ENCODE data around the gene L3MBTL3. TPM values are rescaled to one million over a fixed set of nuclear protein-coding genes. Genes with fewer than 3 reads are reported as not detected.
"Not testable (repeated sequence)": the region's sequence is repeated elsewhere in the genome, so short reads cannot be mapped to it uniquely, and the experiment has no call there.

The L3MBTL3 gene
- total RNA-seq, 2 experiments from 2014 or later, result 35.5 to 39.7 TPM

GRCh38 chr6:130163266-130163665 is 144.9 kb downstream of the L3MBTL3 start:
- ATAC-seq (ENCODE audit: low read depth), result no peak
- Mint-ChIP-seq H3K9me3 (peaks cover 9% of the 10 kb centered on the region), H3K4me1 (peaks cover 3% of the 10 kb centered on the region), H3K4me3 (no peak overlapping the region), H3K36me3 (peaks cover 49% of the 10 kb centered on the region), H3K27me3 (no peaks in the 10 kb centered on the region), H3K27ac (no peak overlapping the region)
- DNase-seq, result no peak
- POLR2A ChIA-PET, result no interaction called here

GRCh38 chr6:130164251-130164650 is 145.9 kb downstream of the L3MBTL3 start:
- H3K4me3 Mint-ChIP-seq, result no peak overlapping the region
- no peak for ATAC-seq (ENCODE audit: low read depth)
- POLR2A ChIA-PET, result no interaction called here
- peaks cover 41% of the 10 kb centered on the region for H3K36me3 Mint-ChIP-seq
- peaks cover 3% of the 10 kb centered on the region for H3K4me1 Mint-ChIP-seq
- no peak for DNase-seq
- no peaks in the 10 kb centered on the region for H3K27me3 Mint-ChIP-seq
- H3K9me3 Mint-ChIP-seq, result peaks cover 4% of the 10 kb centered on the region
- H3K27ac Mint-ChIP-seq, result no peak overlapping the region

GRCh38 chr6:130167655-130168054 is 149.3 kb downstream of the L3MBTL3 start:
- H3K4me1 Mint-ChIP-seq, result peaks cover 1% of the 10 kb centered on the region
- peaks cover 38% of the 10 kb centered on the region for H3K36me3 Mint-ChIP-seq
- no peak for ATAC-seq (ENCODE audit: low read depth)
- no peak for DNase-seq
- no peaks in the 10 kb centered on the region for H3K27me3 Mint-ChIP-seq
- H3K9me3 Mint-ChIP-seq, result peaks cover 11% of the 10 kb centered on the region
- no peak overlapping the region for H3K27ac Mint-ChIP-seq
- POLR2A ChIA-PET, result no interaction called here
- H3K4me3 Mint-ChIP-seq, result no peak overlapping the region

- H3K4me1 Mint-ChIP-seq, POLR2A ChIA-PET: not testable (repeated sequence)
These were observed 151.8 kb downstream of the L3MBTL3 start for GRCh38 chr6:130170160-130170559.

GRCh38 chr6:130173377-130174004 is 155.1 kb downstream of the L3MBTL3 start:
- not testable (repeated sequence) for H3K4me3 Mint-ChIP-seq; ATAC-seq (ENCODE audit: low read depth); H3K27ac Mint-ChIP-seq; DNase-seq; H3K27me3 Mint-ChIP-seq; H3K4me1 Mint-ChIP-seq
- Mint-ChIP-seq H3K36me3 (peaks cover 39% of the 10 kb centered on the region), H3K9me3 (peaks cover 15% of the 10 kb centered on the region)
- POLR2A ChIA-PET, result interaction anchor here (1.1 kb wide), 1 partner anchor 10 kb away, joined by 3 read pairs; no protein-coding TSS in a partner anchor

More at GRCh38 chr6:130170160-130170559, 151.8 kb downstream of the L3MBTL3 start:
- not testable (repeated sequence) for DNase-seq; ATAC-seq (ENCODE audit: low read depth); H3K27me3 Mint-ChIP-seq; H3K27ac Mint-ChIP-seq; H3K4me3 Mint-ChIP-seq
- peaks cover 43% of the 10 kb centered on the region for H3K36me3 Mint-ChIP-seq
- H3K9me3 Mint-ChIP-seq, result peaks cover 15% of the 10 kb centered on the region

GRCh38 chr6:130176378-130176777 is 158.0 kb downstream of the L3MBTL3 start:
- DNase-seq (no peak), ATAC-seq (ENCODE audit: low read depth) (no peak)
- Mint-ChIP-seq H3K4me1 (peaks cover 4% of the 10 kb centered on the region), H3K27ac (no peak overlapping the region), H3K36me3 (peaks cover 48% of the 10 kb centered on the region), H3K9me3 (peaks cover 10% of the 10 kb centered on the region), H3K4me3 (no peak overlapping the region), H3K27me3 (no peaks in the 10 kb centered on the region)
- POLR2A ChIA-PET, result no interaction called here

GRCh38 chr6:130178692-130179091 is 160.3 kb downstream of the L3MBTL3 start:
- DNase-seq, result no peak
- Mint-ChIP-seq H3K36me3 (peaks cover 43% of the 10 kb centered on the region), H3K27ac (no peak overlapping the region)

GRCh38 chr6:130182466-130182865 is 164.1 kb downstream of the L3MBTL3 start:
- ATAC-seq (ENCODE audit: low read depth) (no peak), DNase-seq (no peak)
- Mint-ChIP-seq H3K9me3 (peaks cover 3% of the 10 kb centered on the region), H3K27ac (peak overlapping the region; percentile 97), H3K27me3 (no peaks in the 10 kb centered on the region), H3K4me3 (peak overlapping the region; percentile 80), H3K36me3 (peaks cover 35% of the 10 kb centered on the region), H3K4me1 (peaks cover 31% of the 10 kb centered on the region)
- POLR2A ChIA-PET, result interaction anchor here (0.7 to 1.3 kb wide), 5 partner anchors 14 to 59 kb away, joined by 3 to 10 read pairs (median 3); no protein-coding TSS in a partner anchor

More at GRCh38 chr6:130178692-130179091, 160.3 kb downstream of the L3MBTL3 start:
- ATAC-seq (ENCODE audit: low read depth), result no peak
- H3K4me3 Mint-ChIP-seq, result no peak overlapping the region
- POLR2A ChIA-PET, result no interaction called here
- H3K27me3 Mint-ChIP-seq, result no peaks in the 10 kb centered on the region
- peaks cover 3% of the 10 kb centered on the region for H3K9me3 Mint-ChIP-seq
- H3K4me1 Mint-ChIP-seq, result peaks cover 12% of the 10 kb centered on the region

GRCh38 chr6:130183271-130184222 is 165.2 kb downstream of the L3MBTL3 start:
- Mint-ChIP-seq H3K27me3 (no peaks in the 10 kb centered on the region), H3K4me3 (peak overlapping the region; percentile 80), H3K36me3 (peaks cover 36% of the 10 kb centered on the region), H3K9me3 (peaks cover 3% of the 10 kb centered on the region), H3K4me1 (peaks cover 32% of the 10 kb centered on the region), H3K27ac (peak overlapping the region; percentile 97)
- peak; percentile 91 for ATAC-seq (ENCODE audit: low read depth)
- peak; percentile 37 for DNase-seq
- POLR2A ChIA-PET, result interaction anchor here (0.7 to 1.3 kb wide), 6 partner anchors 10 to 60 kb away, joined by 3 to 10 read pairs (median 3); no protein-coding TSS in a partner anchor

GRCh38 chr6:130185658-130186057 is 167.3 kb downstream of the L3MBTL3 start:
- no peak overlapping the region for H3K27ac Mint-ChIP-seq

GRCh38 chr6:130187335-130188206 is 169.2 kb downstream of the L3MBTL3 start:
- peak overlapping the region; percentile 12 for H3K27ac Mint-ChIP-seq
- H3K4me1 Mint-ChIP-seq, result peaks cover 51% of the 10 kb centered on the region
- POLR2A ChIA-PET, result interaction anchor here (1.2 kb wide), 1 partner anchor 36 kb away, joined by 4 read pairs; the partner anchor contains the start of gene SAMD3
- peaks cover 39% of the 10 kb centered on the region for H3K36me3 Mint-ChIP-seq
- ATAC-seq (ENCODE audit: low read depth) (no peak), DNase-seq (no peak)
- H3K9me3 Mint-ChIP-seq, result no peaks in the 10 kb centered on the region
- H3K27me3 Mint-ChIP-seq, result no peaks in the 10 kb centered on the region
- no peak overlapping the region for H3K4me3 Mint-ChIP-seq

More at GRCh38 chr6:130185658-130186057, 167.3 kb downstream of the L3MBTL3 start:
- H3K4me3 Mint-ChIP-seq, result no peak overlapping the region
- POLR2A ChIA-PET, result interaction anchor here (0.7 kb wide), 1 partner anchor 221 kb away, joined by 4 read pairs; no protein-coding TSS in a partner anchor
- ATAC-seq (ENCODE audit: low read depth) (no peak), DNase-seq (no peak)
- H3K27me3 Mint-ChIP-seq, result no peaks in the 10 kb centered on the region
- peaks cover 35% of the 10 kb centered on the region for H3K36me3 Mint-ChIP-seq
- peaks cover 45% of the 10 kb centered on the region for H3K4me1 Mint-ChIP-seq
- peaks cover 3% of the 10 kb centered on the region for H3K9me3 Mint-ChIP-seq

GRCh38 chr6:130188207-130188899 is 170.0 kb downstream of the L3MBTL3 start:
- POLR2A ChIA-PET, result interaction anchor here (0.8 to 1.2 kb wide), 2 partner anchors 24 to 35 kb away, joined by 3 to 4 read pairs; partner anchors contain the start of gene SAMD3
- peaks cover 44% of the 10 kb centered on the region for H3K36me3 Mint-ChIP-seq
- no peak overlapping the region for H3K4me3 Mint-ChIP-seq
- no peak for DNase-seq
- H3K9me3 Mint-ChIP-seq, result peaks cover 2% of the 10 kb centered on the region
- ATAC-seq (ENCODE audit: low read depth), result no peak
- H3K4me1 Mint-ChIP-seq, result peaks cover 49% of the 10 kb centered on the region
- peak overlapping the region; percentile 12 for H3K27ac Mint-ChIP-seq
- no peaks in the 10 kb centered on the region for H3K27me3 Mint-ChIP-seq

All from activated naive CD8-positive, alpha-beta T cell treated with anti-CD3 and anti-CD28 coated beads, Interleukin-2, amount 10 ng/mL, durations not matched to agents 7 days and 5 days (primary cell).